Dedifferentiated amniotic fluid mesenchymal stem cell (primary cell): ENCODE results near the gene OR5K3.
"Not testable (repeated sequence)": the region's sequence is repeated elsewhere in the genome, so short reads cannot be mapped to it uniquely, and the experiment has no call there.

Experiments
- DNase-seq: peaks from one replicate; pipeline ENCODE4 v3.0.0-alpha.2; 2016; ENCODE audit errors: extremely low spot score

The OR5K3 gene

DNA sequence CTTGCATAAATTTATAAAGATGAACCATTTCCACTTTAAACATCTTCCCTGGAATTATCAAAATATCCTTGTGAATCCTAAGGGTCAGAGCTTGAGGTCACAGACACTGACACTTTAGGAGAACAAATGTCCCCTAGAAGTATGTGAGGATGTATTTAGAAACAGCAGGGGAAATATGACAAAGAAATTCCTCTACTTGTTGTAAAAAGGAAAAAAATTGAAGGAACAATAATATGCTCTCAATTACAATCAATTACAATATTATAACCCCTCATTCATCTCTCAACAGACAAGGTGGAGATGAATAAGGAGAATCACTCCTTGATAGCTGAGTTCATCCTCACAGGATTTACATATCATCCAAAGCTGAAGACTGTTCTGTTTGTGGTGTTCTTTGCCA, at the start of gene OR5K3:
TSS of gene OR5K3 (plus strand) at position 301 of the 400 bp plus-strand sequence. CDS start at position 301, 0 bp downstream.
- no peak for DNase-seq

GRCh38 chr3:98341758-98342157, 48.7 kb upstream of the OR5K3 start:
- no peak for DNase-seq

- no peak for DNase-seq
These were observed 46.6 kb upstream of the OR5K3 start for GRCh38 chr3:98343647-98344507.

GRCh38 chr3:98350082-98350481, 40.4 kb upstream of the OR5K3 start:
- no peak for DNase-seq

GRCh38 chr3:98353554-98353953, 36.9 kb upstream of the OR5K3 start, which contains the start of gene OR5K4:
Gene OR5K4 (plus strand): TSS chr3:98353854. CDS start chr3:98353854, 0 bp downstream.
- DNase-seq = no peak

DNA sequence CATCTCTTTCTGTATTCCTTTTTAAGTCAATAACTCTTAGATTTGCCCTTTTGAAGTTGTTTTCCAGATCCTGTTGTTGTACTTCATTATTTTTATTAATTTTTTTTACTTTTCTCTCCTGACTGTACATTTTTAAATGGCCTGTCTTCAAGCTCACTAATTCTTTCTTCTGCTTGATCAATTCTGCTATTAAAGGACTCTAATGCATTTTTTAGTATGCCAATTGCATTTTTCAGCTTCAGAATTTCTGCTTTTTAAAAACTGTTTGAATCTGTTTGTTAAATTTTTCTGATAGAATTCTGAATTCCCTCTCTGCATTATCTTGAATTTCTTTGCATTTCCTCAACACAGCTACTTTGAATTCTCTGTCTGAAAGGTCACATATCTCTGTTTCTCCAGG, 31.2 kb upstream of the OR5K3 start:
- no peak for DNase-seq

DNA sequence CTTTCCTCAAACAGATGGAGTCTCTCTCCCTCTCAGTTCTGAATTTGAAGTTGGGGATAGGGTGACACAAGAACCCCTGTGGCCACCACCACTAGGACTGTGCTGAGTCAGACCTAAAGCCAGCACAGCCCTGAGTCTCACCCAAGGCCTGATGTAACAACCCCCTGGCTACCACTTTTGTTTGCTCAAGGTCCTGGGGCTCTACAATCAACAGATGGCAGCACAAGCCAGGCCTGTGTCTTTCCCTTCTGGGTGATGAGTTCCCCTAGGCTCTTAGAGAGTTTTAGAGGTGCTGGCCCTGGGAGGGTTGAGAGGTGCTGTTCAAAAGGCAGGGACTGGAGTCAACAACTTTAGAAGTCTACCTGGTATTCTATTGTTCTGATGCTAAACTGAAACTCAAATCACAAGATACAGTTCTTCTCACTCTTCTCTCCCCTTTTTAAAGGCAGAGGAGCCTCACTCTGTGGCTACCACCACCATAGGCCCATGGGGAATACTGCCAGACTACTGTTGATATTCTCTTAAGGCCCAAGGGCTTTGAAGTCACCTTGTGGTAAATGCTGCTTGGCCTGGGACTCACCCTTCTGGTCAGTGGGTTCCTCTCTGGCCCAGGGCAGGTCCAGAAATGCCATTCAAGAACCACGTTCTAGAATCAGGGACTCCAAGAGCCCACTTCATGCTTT, 30.3 kb upstream of the OR5K3 start:
- DNase-seq = no peak

GRCh38 chr3:98360681-98361080, 29.8 kb upstream of the OR5K3 start:
- no peak for DNase-seq

GRCh38 chr3:98361289-98361688, 29.2 kb upstream of the OR5K3 start:
- no peak for DNase-seq

- DNase-seq = no peak
These were observed 22.8 kb upstream of the OR5K3 start for GRCh38 chr3:98367464-98368246.

DNA sequence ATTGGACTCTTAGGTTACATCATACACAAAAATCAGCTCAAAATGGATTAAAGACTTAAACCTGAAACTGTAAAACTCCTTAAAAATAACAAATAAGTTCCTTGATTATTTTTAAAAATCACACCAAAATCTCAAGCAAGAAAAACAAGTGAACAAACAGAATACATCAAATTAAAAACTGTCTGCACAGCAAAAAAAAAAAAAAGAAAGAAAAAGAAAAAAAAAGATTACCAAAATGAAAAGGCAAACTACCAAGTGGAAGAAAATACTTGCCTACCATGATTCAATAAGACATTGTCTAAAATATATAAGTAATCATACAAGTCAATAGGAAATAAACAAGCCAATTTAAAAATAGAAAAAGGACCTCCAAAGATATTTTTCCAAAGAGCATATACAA, 19.3 kb upstream of the OR5K3 start:
- no peak for DNase-seq

GRCh38 chr3:98371853-98372252, 18.6 kb upstream of the OR5K3 start:
- no peak for DNase-seq

DNA sequence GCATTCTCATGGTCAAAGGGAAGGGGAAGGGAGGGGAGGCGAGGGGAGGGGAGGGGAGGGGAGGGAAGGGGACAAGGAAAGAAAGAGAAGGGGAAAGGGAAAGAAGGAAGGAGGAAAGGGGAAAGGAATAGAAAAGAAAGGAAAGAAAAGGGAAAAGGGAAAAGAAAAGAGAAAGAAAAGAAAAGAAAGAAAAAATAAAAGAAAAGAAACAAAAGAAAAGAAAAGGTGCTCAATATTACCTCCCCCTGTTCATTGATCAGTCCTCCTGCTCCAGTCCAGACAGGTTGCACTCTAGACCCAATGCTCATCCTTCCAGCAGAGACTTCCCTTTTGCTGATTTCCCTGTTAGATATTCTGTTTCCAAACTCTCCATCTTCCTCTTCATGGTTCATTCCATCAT, 18.0 kb upstream of the OR5K3 start:
- DNase-seq = no peak

DNA sequence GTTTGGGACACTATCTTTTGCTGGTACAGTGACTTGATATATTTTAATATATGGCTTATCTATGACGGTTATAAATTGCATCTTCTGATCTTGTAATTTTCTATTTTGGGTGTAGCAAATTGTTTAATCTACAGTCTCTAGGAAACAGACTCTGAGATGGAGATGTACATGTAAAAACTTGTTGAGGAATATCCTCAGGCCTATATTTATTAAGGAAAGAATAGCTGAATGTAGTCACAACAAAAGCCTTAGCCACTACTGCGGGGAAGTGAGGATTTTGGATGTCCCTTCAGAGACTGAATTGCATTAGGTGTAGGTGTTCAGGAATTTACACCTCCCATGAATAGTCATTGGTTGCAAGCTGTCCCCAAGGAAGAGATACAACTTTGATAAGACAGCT, 13.8 kb upstream of the OR5K3 start:
- no peak for DNase-seq

DNA sequence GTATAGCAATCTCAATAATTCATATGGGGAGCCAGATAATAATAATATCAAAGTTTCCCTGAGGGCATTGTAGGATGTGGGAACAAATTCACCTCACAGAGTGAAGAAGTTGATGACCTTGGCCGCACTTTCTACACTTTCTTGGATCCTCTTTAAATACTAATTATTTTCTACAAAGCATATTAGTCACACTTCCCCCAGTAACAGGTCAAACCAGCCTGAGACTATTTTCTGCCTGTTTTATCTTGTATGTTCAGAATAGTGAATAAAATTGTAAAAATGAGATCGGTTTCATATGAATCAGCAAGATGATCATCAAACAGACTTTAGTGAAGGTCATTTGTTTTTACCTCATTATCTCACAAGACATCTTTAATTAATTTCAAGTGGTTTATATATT, 2.3 kb upstream of the OR5K3 start:
- no peak for DNase-seq

GRCh38 chr3:98395101-98395500, 4.6 kb downstream of the OR5K3 start:
- no peak for DNase-seq

GRCh38 chr3:98396482-98396881, 6.0 kb downstream of the OR5K3 start:
- DNase-seq = not testable (repeated sequence)

GRCh38 chr3:98398513-98398912, 8.0 kb downstream of the OR5K3 start:
- no peak for DNase-seq

DNA sequence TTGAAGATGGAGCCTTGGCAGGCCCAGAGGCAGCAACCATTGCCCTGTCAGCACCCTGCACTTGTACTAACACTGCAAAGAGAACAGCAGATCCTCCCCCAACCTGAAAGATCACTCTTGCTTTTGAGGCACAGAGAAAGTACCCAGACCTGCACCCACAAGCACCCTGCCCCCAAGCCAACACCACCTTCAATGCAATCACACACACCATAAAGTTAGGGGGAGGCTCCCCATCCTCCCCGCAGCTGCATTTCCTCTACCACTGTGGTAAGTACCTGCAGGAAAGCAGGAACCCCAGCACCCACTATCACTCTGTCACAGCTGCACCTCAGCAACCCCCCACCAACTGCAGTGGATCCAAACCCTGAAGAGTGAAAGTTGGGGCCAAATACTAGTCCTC, 12.0 kb downstream of the OR5K3 start:
- no peak for DNase-seq

DNA sequence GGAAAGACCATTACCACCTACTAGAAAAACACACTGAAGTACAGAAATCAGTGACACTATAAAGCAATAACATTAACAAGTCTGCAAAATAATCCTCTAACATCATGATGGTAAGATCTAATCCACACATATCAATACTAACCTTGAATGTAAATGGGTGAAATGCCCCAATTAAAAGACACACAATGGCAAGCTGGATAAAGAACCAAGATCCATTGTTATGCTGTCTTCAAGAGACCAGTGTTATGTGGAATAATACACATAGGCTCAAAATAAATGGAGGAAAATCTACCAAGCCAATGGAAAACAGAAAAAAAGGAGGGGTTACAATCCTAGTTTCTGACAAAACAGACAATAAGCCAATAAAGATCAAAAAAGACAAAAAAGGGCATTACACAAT, 13.5 kb downstream of the OR5K3 start:
- no peak for DNase-seq

GRCh38 chr3:98406034-98406433, 15.6 kb downstream of the OR5K3 start:
- DNase-seq = no peak

GRCh38 chr3:98432575-98432974, 42.1 kb downstream of the OR5K3 start:
- no peak for DNase-seq
